ENCODE measurements around the gene CRADD. TPM values are rescaled to one million over a fixed set of nuclear protein-coding genes. Genes with fewer than 3 reads are reported as not detected.

CRADD gene
- total and polyA plus RNA-seq, 10 of the 15 experiments (the other 5 are each of a cell fraction or from before 2014, with no cell fraction given) = 7.6 to 15.5 (median 11.7) TPM

GRCh38 chr12:93760275-93760875 is 83.2 kb downstream of the CRADD start:
- BruUV-seq (replicated peaks) = no TSS peak

More at GRCh38 chr12:93760275-93760875, 83.2 kb downstream of the CRADD start:
- Histone ChIP-seq H3K4me2 (ENCODE audit: control insufficient read depth, insufficient read depth) (no peak overlapping the region), H2AFZ (ENCODE audit: control insufficient read depth, low read depth, low read length) (no peak overlapping the region), H3K4me3 (no peak overlapping the region), H3K9me3 (replicated peaks; ENCODE audit: control insufficient read depth, insufficient read depth, low read length) (no peaks in the 10 kb centered on the region; the same call in 2 of the 3 replicates), H3K9ac (ENCODE audit: control insufficient read depth, insufficient read depth, low read length) (no peak overlapping the region), H4K20me1 (ENCODE audit: control insufficient read depth, insufficient read depth) (no peaks in the 10 kb centered on the region), H3K36me3 (ENCODE audit: control insufficient read depth in 2 of 2, insufficient read depth in 2 of 2, low read length in 1 of 2) (no peaks in the 10 kb centered on the region), H3K4me1 (ENCODE audit: control insufficient read depth, insufficient read depth, low read length) (no peaks in the 10 kb centered on the region), H3K79me2 (ENCODE audit: control insufficient read depth, insufficient read depth, low read length) (no peaks in the 10 kb centered on the region), H3K27me3 (replicated peaks in 1 of 2; ENCODE audit: control insufficient read depth in 2 of 2, insufficient read depth in 2 of 2, low read length in 1 of 2) (no peaks in the 10 kb centered on the region), H3K27ac (ENCODE audit: control insufficient read depth, insufficient read depth) (no peak overlapping the region)
- SMC1A ChIA-PET (ENCODE audit: uncharacterized antibody, unreplicated experiment) = interaction anchor here (1.0 to 2.7 kb wide), 4 partner anchors 9 to 342 kb away, joined by 3 to 5 read pairs (median 4); no protein-coding TSS in a partner anchor
- intact Hi-C loops (cut with micrococcal nuclease; ENCODE audit: unreplicated experiment) = no loop called here
- CTCF ChIA-PET = no interaction called here
- FAIRE-seq (no peak), ATAC-seq (no peak), DNase-seq (ENCODE audit: low read depth, low spot score) (no peak)
- in situ Hi-C loops (cut with MboI) = no loop called here
- POLR2A ChIA-PET = no interaction called here
- RAD21 ChIA-PET (ENCODE audit: unreplicated experiment) = no interaction called here
- 58% methylated on average over 3 of the region's 3 CpGs for WGBS (ENCODE audit: insufficient coverage, insufficient replicate concordance, low lambda C conversion rate, missing lambda C conversion rate)
- TF ChIP-seq PML (IDR thresholded peaks at IDR 0.05; ENCODE audit: low read length) (no peak), PAX5 (IDR thresholded peaks at IDR 0.05; ENCODE audit: borderline replicate concordance, low read depth, low read length) (no peak), RBBP5 (conservative IDR thresholded peaks at IDR 0.05) (no peak), NFIC (IDR thresholded peaks at IDR 0.05; ENCODE audit: low read depth, low read length) (no peak), SKIL (IDR thresholded peaks at IDR 0.05; ENCODE audit: low read depth, poor library complexity, severe bottlenecking) (no peak), ZNF24 (IDR thresholded peaks at IDR 0.05) (peak; percentile 89), PAX8 (IDR thresholded peaks at IDR 0.05) (no peak), NKRF (conservative IDR thresholded peaks at IDR 0.05) (no peak), RELA (IDR thresholded peaks at IDR 0.05; ENCODE audit: borderline replicate concordance, partially characterized antibody) (no peak)

Data from GM12878 (cell line).